K562 (cell line): ENCODE data around the gene SYCP3. TPM values are rescaled to one million over a fixed set of nuclear protein-coding genes. Genes with fewer than 3 reads are reported as not detected.

ENCODE experiments used
- BRF2 ChIP-seq: IDR thresholded peaks from 3 replicates; pipeline ENCODE4 v1.6.1; 2011; ENCODE audit warnings: borderline replicate concordance, mild to moderate bottlenecking; ENCODE audit not compliant: insufficient read length, insufficient read depth
- ERF ChIP-seq: fragments of 450-650 bp; formaldehyde crosslinking; IDR thresholded peaks from 2 replicates; pipeline ENCODE4 v1.4.0; 2020; ENCODE audit warnings: mild to moderate bottlenecking, mixed read lengths
- POLR2A ChIP-seq: fragments of 450-650 bp; conservative IDR thresholded peaks from 2 replicates; pipeline ENCODE4 v1.6.1; 2016
- REST ChIP-seq, 2 experiments: fragments of 450-650 bp; formaldehyde crosslinking in 1 of 2; IDR thresholded peaks; 2 replicates each; pipeline versions ENCODE4 v1.4.0 to v1.6.1; 2014 to 2020; ENCODE audit warnings: mild to moderate bottlenecking in 2 of 2, borderline replicate concordance in 1 of 2, low read depth in 1 of 2
- ZBTB40 ChIP-seq, 2 experiments: fragments of 450-650 bp in 1 of 2; sonication (generic) in 1 of 2; formaldehyde crosslinking in 1 of 2; IDR thresholded peaks; 2 replicates each; pipeline versions ENCODE4 v1.7.1 to v1.9.0; 2016 to 2022; ENCODE audit warnings: inconsistent platforms in 1 of 2, mild to moderate bottlenecking in 1 of 2, missing genetic modification reagents in 1 of 2
- ZNF24 ChIP-seq: fragments of 450-650 bp; IDR thresholded peaks from 2 replicates; pipeline ENCODE4 v1.6.1; 2016
- polyA plus RNA-seq, 8 experiments: library from polyadenylated mRNA; depleted of rRNA in 4 of 8; stranded (reverse) in 5 of 8; unstranded in 3 of 8; fragments of >200 nt; fragmentation: Nextera tagmentation in 2 of 8; fragmentation: Illumina TruSeq in 1 of 8; extraction: Ambion mirVana in 2 of 8; extraction: Trizol in 1 of 8; gene quantifications; 2 replicates each; pipeline versions ENCODE4 v1.2.1 to v1.2.3, GENCODE V29; 2011 to 2014; ENCODE audit warnings: inconsistent platforms in 1 of 8, missing spikeins in 1 of 8
- total RNA-seq, 7 experiments: library from RNA; depleted of rRNA in 6 of 7; stranded (reverse); fragments of >200 nt in 6 of 7; fragmentation: Illumina TruSeq in 2 of 7; extraction: Trizol in 2 of 7; gene quantifications; 2 replicates each; pipeline versions ENCODE4 v1.2.1 to v1.2.3, GENCODE V29; 2011 to 2021; ENCODE audit warnings: low replicate concordance in 1 of 7

SYCP3 gene
- total and polyA plus RNA-seq, 9 of the 15 experiments (the other 6 are each of a cell fraction or from before 2014, with no cell fraction given): 0.11 to 0.25 (median 0.22) TPM; not detected in 4

- 0 out of 2 replicates have a peak, but pooled peaks have one; percentile 9 for TF ChIP-seq REST (IDR thresholded peaks at IDR 0.05; ENCODE audit: borderline replicate concordance)
- 0 out of 2 replicates have a peak, but pooled peaks have one; percentile 58 for TF ChIP-seq REST (CRISPR knock-in tag; IDR thresholded peaks at IDR 0.05; ENCODE audit: low read depth)
- TF ChIP-seq ERF (CRISPR knock-in tag): no peak
- no peak for TF ChIP-seq BRF2
- peak; percentile 73 for TF ChIP-seq POLR2A
- no peak; the same call in 1 of the 2 replicates for TF ChIP-seq ZNF24
- no peak for TF ChIP-seq ZBTB40 (IDR thresholded peaks at IDR 0.05)
- TF ChIP-seq ZBTB40 (CRISPR knock-in tag; IDR thresholded peaks at IDR 0.05): no peak
Measured at GRCh38 chr12:101697197-101697929, 41.9 kb downstream of the SYCP3 start, which contains the start of gene CHPT1 (continued).
